Endothelial cell (in vitro differentiated cells): ENCODE data around the gene GSC2. TPM values are rescaled to one million over a fixed set of nuclear protein-coding genes. Genes with fewer than 3 reads are reported as not detected.
A peak's percentile ranks its signal among the peaks of the same experiment; 100 is the strongest.

Experiments used
- DNase-seq: peaks from one replicate; pipeline ENCODE4 v3.0.0; 2021; ENCODE audit warnings: low spot score
- H3K27ac Mint-ChIP-seq: one replicate; pipeline ENCODE4 v1.8.0; 2021; ENCODE audit warnings: mixed read lengths, inconsistent platforms; ENCODE audit not compliant: unreplicated experiment
- H3K27me3 Mint-ChIP-seq: one replicate; pipeline ENCODE4 v1.8.0; 2021; ENCODE audit warnings: mild to moderate bottlenecking, moderate library complexity, mixed read lengths, inconsistent platforms; ENCODE audit not compliant: unreplicated experiment
- H3K36me3 Mint-ChIP-seq: one replicate; pipeline ENCODE4 v1.8.0; 2021; ENCODE audit warnings: mild to moderate bottlenecking, low read depth, mixed read lengths, inconsistent platforms; ENCODE audit not compliant: unreplicated experiment
- H3K4me1 Mint-ChIP-seq: one replicate; pipeline ENCODE4 v1.8.0; 2021; ENCODE audit warnings: mild to moderate bottlenecking, mixed read lengths, inconsistent platforms; ENCODE audit not compliant: unreplicated experiment
- H3K4me3 Mint-ChIP-seq: one replicate; pipeline ENCODE4 v1.8.0; 2021; ENCODE audit warnings: mild to moderate bottlenecking, mixed read lengths, inconsistent platforms; ENCODE audit not compliant: unreplicated experiment
- H3K9me3 Mint-ChIP-seq: one replicate; pipeline ENCODE4 v1.8.0; 2021; ENCODE audit warnings: mixed read lengths, inconsistent platforms; ENCODE audit not compliant: unreplicated experiment
- total RNA-seq: library from RNA; stranded (reverse); fragmentation: NEBNext Ultra II Directional; extraction: Animal tissue kit (Norgen Biotek cat#: 25700); gene quantifications from one replicate; pipeline ENCODE4 v1.2.1, GENCODE V29; 2021; ENCODE audit not compliant: unreplicated experiment
- TF ChIP-seq, protein P1 (sequence below): fragments of 200-600 bp; sonication (generic); IDR thresholded peaks from one replicate; pipeline ENCODE4 v1.5.0; 2021; ENCODE audit warnings: antibody characterized with exemption; ENCODE audit not compliant: unreplicated experiment

Gene GSC2
- total RNA-seq, 1 donor from 2014 or later = not detected

DNA sequence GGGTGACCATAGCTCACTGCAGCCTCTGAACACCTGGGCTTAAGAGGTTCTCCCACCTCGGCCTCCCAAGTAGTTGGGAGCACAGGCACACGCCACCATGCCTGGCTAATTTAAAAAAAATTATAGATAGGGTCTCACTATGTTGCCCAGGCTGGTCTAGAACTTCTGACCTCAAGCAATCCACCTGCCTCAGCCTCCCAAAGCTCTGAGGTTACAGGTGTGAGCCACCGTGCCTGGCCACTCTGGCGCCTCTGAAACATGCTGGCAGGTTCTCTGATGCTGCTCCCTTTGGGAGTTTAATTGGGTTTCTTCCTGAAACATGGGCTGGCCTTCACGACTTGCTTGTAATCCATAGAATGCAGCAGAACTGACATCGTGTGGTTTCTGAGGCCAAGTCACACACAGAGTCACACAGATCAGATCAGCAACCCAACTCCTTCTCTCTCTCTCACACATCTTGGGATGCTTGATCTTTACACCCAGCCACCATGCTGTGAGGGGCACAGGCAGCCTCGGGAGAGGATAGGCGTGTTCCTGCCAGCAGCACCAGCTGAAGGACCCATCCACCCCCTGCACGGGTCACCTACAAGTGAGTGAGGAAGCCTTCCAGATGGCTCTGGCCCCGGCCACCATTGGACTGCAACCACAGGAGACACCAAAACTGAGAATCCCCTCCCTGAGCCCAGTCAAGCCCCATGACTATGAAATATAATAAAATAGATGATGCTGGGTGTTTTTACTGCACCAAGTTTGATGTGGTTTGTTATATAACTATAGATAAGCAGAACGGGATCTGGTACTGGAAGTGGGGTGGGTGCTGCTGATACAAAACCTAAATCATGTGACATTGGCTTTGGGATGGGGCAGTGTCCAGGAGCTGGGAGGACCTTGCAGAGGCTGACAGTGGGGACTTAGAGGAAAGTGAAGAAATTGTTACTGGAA is 3.1 kb upstream of the GSC2 start:
- TF ChIP-seq, protein P1, sequence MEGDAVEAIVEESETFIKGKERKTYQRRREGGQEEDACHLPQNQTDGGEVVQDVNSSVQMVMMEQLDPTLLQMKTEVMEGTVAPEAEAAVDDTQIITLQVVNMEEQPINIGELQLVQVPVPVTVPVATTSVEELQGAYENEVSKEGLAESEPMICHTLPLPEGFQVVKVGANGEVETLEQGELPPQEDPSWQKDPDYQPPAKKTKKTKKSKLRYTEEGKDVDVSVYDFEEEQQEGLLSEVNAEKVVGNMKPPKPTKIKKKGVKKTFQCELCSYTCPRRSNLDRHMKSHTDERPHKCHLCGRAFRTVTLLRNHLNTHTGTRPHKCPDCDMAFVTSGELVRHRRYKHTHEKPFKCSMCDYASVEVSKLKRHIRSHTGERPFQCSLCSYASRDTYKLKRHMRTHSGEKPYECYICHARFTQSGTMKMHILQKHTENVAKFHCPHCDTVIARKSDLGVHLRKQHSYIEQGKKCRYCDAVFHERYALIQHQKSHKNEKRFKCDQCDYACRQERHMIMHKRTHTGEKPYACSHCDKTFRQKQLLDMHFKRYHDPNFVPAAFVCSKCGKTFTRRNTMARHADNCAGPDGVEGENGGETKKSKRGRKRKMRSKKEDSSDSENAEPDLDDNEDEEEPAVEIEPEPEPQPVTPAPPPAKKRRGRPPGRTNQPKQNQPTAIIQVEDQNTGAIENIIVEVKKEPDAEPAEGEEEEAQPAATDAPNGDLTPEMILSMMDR = no peak
- H3K4me3 Mint-ChIP-seq = no peak overlapping the region
- H3K4me1 Mint-ChIP-seq = peaks cover 4% of the 10 kb centered on the region
- peaks cover 12% of the 10 kb centered on the region for H3K36me3 Mint-ChIP-seq
- peaks cover 17% of the 10 kb centered on the region for H3K27me3 Mint-ChIP-seq
- DNase-seq = no peak
- H3K27ac Mint-ChIP-seq = no peak overlapping the region
- H3K9me3 Mint-ChIP-seq = no peaks in the 10 kb centered on the region

DNA sequence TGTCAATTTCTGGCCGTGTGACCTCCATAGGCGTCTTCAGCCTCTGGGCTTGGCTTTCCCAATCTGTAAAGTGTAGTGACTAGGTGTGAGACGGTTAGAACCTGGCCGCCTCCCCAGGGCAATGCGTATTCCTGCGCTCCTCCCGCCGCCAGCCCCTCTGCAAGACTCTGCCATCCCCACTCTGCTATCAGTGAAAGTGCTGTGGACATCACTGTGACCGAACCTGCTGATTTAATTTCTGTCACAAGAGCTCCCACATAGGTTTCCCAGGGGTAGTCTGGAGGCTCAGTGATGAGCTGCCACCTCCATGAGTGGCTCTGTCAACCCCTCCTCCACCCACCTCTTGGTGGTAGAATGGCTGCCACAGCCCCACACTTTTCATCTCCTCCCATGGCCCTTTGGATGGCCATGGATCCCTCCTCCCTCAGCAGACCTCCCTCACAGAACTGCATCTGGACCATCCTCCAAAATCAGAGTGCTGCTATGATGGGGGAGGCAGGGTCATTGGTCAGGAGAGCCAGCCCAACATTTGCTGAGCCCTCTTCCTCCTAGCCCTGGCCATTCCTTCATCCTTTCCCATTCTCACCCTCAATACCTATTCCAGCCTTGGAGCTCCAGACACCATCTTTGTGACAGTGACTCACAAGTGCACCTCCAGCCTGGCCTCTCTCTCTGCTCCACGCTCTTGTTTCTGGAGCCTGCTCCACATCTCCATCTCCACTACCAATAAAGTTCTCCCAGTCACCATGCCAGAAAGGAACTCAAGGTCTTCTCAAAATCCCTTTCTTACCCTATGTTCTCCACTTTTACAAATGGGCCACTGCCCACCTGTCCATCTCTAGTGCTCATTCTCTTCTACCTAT is 1.5 kb upstream of the GSC2 start:
- Mint-ChIP-seq H3K4me1 (peaks cover 4% of the 10 kb centered on the region), H3K4me3 (peak overlapping the region; percentile 80), H3K27ac (no peak overlapping the region), H3K27me3 (peaks cover 23% of the 10 kb centered on the region), H3K9me3 (no peaks in the 10 kb centered on the region), H3K36me3 (peaks cover 12% of the 10 kb centered on the region)
- DNase-seq = no peak
- TF ChIP-seq, protein P1 = no peak

DNA sequence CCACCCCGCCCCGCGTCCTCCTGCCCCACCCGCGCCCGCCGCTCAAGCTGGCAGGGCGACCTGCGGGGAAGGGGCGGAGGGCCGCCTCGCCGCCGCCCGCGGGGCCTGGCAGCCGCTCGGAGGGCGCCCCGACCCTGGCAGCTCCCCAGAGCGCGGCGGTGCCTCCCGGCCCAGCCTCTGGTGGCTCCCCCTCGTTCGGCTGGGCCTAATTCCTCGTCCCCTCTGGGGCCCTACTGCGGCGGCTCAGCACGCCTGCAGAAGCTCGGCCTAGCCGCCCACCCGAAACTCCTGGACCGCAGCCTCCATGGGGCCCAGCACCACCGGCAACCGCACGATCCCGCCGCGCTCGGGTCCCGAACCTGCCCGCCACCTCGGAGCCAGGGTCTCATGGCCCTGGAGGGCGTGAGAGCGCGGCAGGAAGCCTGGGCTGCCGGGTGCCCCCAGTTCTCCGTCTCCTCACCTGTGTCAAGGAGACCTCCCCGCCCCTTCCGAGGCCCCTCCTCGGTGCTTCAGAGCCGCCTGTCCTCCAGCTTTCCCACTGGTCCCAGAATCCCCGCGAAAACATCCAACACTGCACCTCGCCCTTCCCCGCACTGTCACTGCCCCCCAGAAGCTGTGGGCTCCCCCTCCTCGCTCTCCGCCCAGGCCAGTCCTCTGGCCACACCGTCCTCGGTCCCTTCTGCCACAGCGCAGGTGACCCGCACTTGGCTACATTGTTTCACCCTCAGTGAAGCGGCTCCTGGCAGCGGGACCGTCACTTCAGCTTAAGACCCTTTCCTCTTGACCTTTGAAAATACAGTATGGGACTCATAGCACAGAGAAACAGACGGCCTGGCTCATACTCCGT is 613 bp upstream of the GSC2 start:
- TF ChIP-seq, protein P1 = no peak

DNA sequence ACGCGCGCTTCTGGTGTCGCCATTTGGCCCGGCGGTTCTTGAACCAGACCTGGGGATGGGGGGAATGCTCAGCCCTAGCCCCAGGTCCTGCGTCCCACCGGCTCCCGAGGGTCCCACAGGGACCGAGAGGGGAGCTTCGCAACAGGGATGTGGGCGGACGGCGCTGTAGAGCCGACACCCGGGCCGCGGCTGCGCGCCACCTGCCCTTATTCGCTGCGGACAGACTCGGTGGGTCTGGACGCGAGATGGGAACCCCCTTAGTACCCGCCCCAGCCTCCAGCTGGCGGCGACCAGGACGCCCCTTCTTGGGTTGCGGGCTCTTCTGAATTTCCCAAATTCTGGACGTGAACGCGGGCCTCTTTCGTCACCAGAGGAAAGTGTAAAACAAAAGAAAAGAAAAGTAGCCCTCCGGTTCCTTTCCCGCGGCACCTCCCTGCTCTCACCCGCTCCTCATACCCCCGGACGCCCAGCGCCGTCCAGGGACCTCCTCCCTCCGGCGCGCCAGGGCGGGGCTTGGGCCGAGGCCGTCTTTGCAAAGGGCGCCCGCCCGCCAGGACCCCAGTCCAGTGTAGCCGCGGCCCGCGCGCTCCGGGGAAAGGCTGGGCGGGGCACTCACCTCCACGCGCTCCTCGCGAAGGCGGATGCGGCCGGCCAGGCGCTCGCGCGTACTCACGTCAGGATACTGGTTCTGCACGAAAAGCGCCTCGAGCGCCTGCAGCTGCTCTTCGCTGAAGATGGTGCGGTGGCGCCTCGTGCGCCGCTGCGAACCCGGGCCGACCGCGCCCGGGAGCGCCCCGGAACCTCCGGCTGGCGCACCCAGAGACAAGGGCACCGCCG is 827 bp downstream of the GSC2 start:
- no peak overlapping the region for H3K27ac Mint-ChIP-seq
- H3K4me1 Mint-ChIP-seq = peaks cover 4% of the 10 kb centered on the region
- no peak overlapping the region for H3K4me3 Mint-ChIP-seq
- peaks cover 32% of the 10 kb centered on the region for H3K27me3 Mint-ChIP-seq
- no peak for DNase-seq
- no peaks in the 10 kb centered on the region for H3K9me3 Mint-ChIP-seq
- H3K36me3 Mint-ChIP-seq = peaks cover 12% of the 10 kb centered on the region
- TF ChIP-seq, protein P1 = no peak

More for the DNA sequence above, 613 bp upstream of the GSC2 start:
- peaks cover 4% of the 10 kb centered on the region for H3K4me1 Mint-ChIP-seq
- H3K27ac Mint-ChIP-seq = no peak overlapping the region
- DNase-seq = no peak
- no peaks in the 10 kb centered on the region for H3K9me3 Mint-ChIP-seq
- peaks cover 12% of the 10 kb centered on the region for H3K36me3 Mint-ChIP-seq
- H3K4me3 Mint-ChIP-seq = peak overlapping the region; percentile 80
- H3K27me3 Mint-ChIP-seq = peaks cover 28% of the 10 kb centered on the region
